Nephron progenitor cell (in vitro differentiated cells): Measurements from ENCODE around the gene CCDC183.

Experiments
- DNase-seq: peaks from one replicate; pipeline ENCODE4 v3.0.0; 2021
- H3K27ac Mint-ChIP-seq: 2 replicates; pipeline ENCODE4 v1.8.0; 2021; ENCODE audit warnings: mild to moderate bottlenecking, moderate library complexity, mixed read lengths
- H3K27me3 Mint-ChIP-seq: 2 replicates; pipeline ENCODE4 v1.8.0; 2021; ENCODE audit warnings: mild to moderate bottlenecking, low read depth, mixed read lengths; ENCODE audit not compliant: poor library complexity
- H3K36me3 Mint-ChIP-seq: 2 replicates; pipeline ENCODE4 v1.8.0; 2021; ENCODE audit warnings: low read depth, mixed read lengths
- H3K4me1 Mint-ChIP-seq: 2 replicates; pipeline ENCODE4 v1.8.0; 2021; ENCODE audit warnings: mixed read lengths
- H3K4me3 Mint-ChIP-seq: 2 replicates; pipeline ENCODE4 v1.8.0; 2021; ENCODE audit warnings: mild to moderate bottlenecking, moderate library complexity, mixed read lengths
- H3K9me3 Mint-ChIP-seq: 2 replicates; pipeline ENCODE4 v1.8.0; 2021; ENCODE audit warnings: mild to moderate bottlenecking, moderate library complexity, mixed read lengths
- TF ChIP-seq, protein P1 (sequence below): fragments of 200-600 bp; sonication (generic); IDR thresholded peaks from 2 replicates; pipeline ENCODE4 v1.5.0; 2021; ENCODE audit warnings: antibody characterized with exemption

Gene CCDC183

DNA sequence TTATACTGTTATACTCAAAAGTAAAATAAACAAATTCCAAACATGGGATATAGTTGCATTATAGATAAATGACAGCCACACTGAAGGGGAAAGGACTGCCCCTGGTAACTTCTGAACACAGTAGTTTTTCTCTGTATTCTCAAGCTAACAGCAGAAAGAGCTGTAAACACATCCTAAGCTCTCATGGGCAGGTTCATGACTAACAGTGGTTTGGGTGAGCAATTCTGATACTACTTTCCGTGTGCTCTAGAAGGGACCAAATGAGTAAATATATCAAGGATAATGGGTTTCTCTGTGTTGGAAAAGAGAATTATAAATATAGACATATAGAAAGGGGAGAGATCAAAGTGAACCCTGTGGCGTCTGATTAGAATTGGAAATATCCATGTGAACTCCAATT, 45.6 kb upstream of the CCDC183 start:
- no peaks in the 10 kb centered on the region for H3K4me1 Mint-ChIP-seq
- no peak for DNase-seq
- TF ChIP-seq, protein P1, sequence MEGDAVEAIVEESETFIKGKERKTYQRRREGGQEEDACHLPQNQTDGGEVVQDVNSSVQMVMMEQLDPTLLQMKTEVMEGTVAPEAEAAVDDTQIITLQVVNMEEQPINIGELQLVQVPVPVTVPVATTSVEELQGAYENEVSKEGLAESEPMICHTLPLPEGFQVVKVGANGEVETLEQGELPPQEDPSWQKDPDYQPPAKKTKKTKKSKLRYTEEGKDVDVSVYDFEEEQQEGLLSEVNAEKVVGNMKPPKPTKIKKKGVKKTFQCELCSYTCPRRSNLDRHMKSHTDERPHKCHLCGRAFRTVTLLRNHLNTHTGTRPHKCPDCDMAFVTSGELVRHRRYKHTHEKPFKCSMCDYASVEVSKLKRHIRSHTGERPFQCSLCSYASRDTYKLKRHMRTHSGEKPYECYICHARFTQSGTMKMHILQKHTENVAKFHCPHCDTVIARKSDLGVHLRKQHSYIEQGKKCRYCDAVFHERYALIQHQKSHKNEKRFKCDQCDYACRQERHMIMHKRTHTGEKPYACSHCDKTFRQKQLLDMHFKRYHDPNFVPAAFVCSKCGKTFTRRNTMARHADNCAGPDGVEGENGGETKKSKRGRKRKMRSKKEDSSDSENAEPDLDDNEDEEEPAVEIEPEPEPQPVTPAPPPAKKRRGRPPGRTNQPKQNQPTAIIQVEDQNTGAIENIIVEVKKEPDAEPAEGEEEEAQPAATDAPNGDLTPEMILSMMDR: no peak
- H3K9me3 Mint-ChIP-seq: peaks cover 28% of the 10 kb centered on the region
- peaks cover 25% of the 10 kb centered on the region for H3K27me3 Mint-ChIP-seq
- H3K27ac Mint-ChIP-seq: no peak overlapping the region
- H3K4me3 Mint-ChIP-seq: no peak overlapping the region
- H3K36me3 Mint-ChIP-seq: peaks cover 7% of the 10 kb centered on the region

DNA sequence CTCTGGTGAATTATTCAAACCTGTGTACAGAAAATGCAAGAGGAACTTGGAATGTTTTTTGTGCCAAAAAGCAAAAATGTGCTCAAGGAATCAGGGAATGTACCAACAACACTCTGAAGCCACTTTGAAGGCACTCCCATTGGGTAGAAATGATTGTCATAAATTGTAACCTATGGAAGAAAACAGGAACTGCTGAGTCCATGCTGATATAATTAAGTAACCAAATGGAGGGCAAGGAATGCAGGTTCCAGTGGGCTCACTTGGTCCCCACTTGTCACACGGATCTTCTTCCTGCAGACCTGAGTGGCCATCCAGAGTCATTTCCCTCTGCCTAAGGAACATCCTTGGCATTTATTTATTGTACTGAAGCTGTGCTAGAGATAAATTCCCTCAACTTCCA, 44.9 kb upstream of the CCDC183 start:
- no peak for DNase-seq
- H3K9me3 Mint-ChIP-seq: peaks cover 35% of the 10 kb centered on the region
- no peak overlapping the region for H3K27ac Mint-ChIP-seq
- peaks cover 28% of the 10 kb centered on the region for H3K27me3 Mint-ChIP-seq
- TF ChIP-seq, protein P1: no peak
- H3K36me3 Mint-ChIP-seq: peaks cover 7% of the 10 kb centered on the region
- no peak overlapping the region for H3K4me3 Mint-ChIP-seq
- no peaks in the 10 kb centered on the region for H3K4me1 Mint-ChIP-seq

DNA sequence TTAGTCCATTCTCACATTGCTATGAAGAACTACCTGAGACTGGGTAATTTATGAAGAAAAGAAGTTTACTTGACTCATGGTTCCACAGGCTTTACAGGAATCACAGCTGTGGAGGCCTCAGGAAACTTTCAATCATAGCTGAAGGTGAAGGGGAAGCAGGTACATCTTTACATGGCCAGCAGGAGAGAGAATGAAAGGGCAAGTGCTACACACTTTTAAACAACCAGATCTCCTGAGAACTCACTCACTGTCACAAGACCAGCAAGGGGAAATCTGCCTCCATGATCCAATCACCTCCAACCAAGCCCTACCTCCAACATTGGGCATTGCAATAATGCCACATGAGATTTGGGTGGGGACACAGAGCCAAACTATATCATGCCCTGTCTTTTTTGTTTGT, 44.3 kb upstream of the CCDC183 start:
- no peak overlapping the region for H3K4me3 Mint-ChIP-seq
- no peak overlapping the region for H3K27ac Mint-ChIP-seq
- TF ChIP-seq, protein P1: no peak
- peaks cover 28% of the 10 kb centered on the region for H3K27me3 Mint-ChIP-seq
- peaks cover 7% of the 10 kb centered on the region for H3K36me3 Mint-ChIP-seq
- no peak for DNase-seq
- peaks cover 39% of the 10 kb centered on the region for H3K9me3 Mint-ChIP-seq
- no peaks in the 10 kb centered on the region for H3K4me1 Mint-ChIP-seq

DNA sequence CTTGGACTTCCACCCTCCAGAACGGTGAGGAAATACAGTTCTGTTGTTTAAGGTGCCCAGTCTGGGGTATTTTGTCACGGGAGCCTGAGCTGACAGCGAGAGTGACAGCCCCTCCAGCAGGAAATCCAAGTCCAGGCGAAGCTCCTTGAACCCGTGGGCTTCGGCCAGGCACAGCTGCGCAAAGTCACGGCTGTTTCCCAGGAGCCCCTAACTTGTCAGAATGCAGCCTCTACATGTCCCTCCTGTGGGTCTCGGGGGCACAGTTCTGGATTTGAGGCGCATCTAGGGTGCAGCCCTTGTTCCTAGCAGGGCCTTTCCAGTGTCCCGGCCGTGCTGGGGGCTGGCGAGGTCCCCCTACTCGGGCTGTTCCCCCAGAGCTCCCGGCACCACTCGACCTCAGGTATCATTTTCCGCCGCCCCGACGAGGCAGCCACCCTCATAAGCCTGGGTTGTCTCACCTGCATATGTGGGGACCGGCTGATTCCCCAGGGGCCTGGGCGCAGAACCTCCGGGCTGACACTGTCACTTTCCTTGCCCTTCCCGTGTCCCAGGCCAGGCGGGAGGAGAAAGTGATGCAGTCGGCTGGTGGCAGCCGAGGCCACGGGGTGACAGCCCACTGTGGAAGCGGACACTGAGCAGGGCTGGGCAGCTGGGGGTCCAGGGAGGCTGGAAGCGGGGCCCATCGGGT, 42.6 kb upstream of the CCDC183 start:
- no peak for DNase-seq
- H3K36me3 Mint-ChIP-seq: peaks cover 7% of the 10 kb centered on the region
- no peaks in the 10 kb centered on the region for H3K4me1 Mint-ChIP-seq
- TF ChIP-seq, protein P1: no peak
- no peak overlapping the region for H3K4me3 Mint-ChIP-seq
- H3K27ac Mint-ChIP-seq: no peak overlapping the region
- H3K27me3 Mint-ChIP-seq: peaks cover 28% of the 10 kb centered on the region
- H3K9me3 Mint-ChIP-seq: peaks cover 39% of the 10 kb centered on the region

DNA sequence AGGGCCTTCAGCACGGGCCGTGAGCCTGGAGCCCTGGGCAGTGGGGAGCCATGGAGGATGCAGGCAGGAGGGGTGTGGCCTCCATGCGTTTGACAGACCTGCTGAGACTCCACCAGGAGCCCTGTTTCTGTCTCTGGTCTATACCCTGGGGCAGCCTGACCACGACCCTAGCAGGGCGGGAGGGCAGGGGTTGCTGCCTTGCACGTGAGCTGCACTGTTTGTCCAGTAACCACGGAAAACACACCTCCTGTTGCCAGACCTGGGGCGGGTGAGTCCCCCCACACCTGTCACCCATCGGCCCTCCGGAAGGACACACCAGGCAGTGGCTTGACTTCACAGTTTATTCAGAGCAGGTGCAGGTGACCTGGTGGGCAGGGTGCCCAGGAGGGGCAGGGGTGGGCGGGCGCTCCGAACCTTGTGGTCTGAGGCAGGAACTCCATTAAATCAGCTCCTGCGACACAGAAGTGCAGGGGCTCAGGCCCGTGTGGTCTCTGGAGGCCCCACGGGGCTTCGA, 42.0 kb upstream of the CCDC183 start:
- TF ChIP-seq, protein P1: no peak
- Mint-ChIP-seq H3K4me3 (no peak overlapping the region), H3K4me1 (no peaks in the 10 kb centered on the region), H3K27me3 (peaks cover 28% of the 10 kb centered on the region), H3K36me3 (peaks cover 7% of the 10 kb centered on the region), H3K9me3 (peaks cover 39% of the 10 kb centered on the region), H3K27ac (no peak overlapping the region)
- no peak for DNase-seq
